NCI-H748 treated with DMSO at 0.1 percent for 48 hours (cell line): Measurements from ENCODE around the gene CPE.

Experiments
- DNase-seq: peaks from one replicate; lab custom pipeline; 2025; lab: John Stamatoyannopoulos, UW

CPE gene

DNA sequence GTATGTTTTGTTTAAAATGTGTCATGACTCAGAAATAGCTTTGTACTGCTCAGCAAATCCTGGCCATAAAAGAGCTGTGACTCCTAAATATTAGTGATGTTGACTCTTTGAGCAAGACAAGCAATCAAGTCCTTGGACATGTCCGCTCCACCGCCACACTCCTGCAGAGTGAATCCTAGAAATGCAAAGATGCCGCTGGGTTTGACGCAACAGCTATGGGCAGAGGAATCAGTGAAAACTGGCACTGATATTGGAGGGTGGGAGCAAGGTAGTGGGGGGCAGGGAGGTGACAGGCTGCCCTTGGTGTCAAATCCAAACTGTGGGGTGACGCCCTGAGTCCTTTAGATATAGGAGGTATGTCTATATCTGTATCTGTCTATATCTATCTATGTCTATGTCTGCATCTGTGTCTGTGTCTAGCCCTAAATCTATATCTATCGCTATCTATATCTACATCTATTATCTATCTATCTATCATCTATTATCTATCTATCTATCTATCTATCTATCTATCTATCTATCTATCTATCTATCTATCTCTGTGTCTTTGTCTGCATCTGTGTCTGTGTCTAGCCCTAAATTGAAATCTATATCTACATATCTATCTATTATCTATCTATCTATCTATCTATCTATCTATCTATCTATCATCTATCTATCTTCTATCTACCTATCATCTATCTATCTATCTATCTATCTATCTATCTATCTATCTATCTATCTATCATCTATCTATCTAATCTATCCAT, 129.7 kb downstream of the CPE start:
- DNase-seq, result no peak

DNA sequence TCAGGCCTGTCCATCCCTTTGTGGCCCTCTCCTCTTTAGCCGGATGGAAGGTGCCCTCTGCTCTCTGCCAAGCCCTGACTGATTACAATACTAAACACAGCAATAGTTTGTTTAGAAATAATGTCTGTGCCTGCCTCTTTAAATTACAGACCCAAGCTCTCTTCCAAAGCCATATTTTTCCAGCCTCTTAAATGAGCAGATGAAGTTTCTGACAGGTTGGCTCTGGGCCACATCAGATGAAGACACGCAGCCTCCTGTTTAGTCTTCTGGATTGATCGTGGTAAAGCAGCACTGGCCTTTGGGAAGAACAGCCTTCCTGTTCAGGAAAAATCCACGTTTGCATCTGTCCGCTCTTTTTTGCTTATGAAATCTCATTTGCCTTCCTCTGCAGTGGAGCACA, 133.6 kb downstream of the CPE start:
- DNase-seq, result no peak

DNA sequence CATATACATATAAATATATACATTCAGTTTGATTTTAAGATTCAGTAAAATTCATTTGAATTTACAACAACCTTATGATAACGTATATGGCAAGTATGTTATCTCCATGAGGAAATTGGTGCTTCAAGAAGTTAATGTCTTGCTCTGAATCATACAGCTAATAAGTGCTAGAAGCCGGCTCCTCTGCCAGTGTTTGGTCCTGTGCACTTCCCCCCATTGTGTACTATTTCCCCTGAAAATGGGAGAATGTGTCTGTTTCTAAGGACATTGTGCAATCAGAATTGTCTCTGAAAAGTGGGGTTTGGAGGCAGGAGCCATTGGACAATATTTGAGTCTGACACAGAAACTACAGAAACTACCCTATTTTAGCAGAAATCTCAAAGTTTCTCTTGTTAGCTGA, 135.9 kb downstream of the CPE start:
- no peak for DNase-seq

DNA sequence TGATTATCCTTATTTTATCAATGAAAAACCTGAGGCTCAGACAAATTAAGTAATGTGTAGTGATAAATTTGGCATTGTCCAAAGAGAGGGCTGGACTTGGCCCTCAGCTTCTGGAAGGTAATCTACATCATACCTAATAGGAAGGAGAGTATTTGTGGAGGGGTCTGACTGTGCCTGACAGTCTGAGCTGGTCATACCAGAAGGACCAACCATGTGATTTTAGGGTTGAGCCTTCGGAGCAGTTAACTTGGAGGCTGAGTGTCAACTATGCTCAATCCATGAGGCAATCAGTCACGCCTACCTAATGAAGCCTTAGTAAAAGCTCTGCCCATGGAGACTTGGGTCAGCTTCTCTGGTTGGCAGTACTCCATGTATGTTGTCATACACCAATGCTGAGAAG, 136.4 kb downstream of the CPE start:
- no peak for DNase-seq

DNA sequence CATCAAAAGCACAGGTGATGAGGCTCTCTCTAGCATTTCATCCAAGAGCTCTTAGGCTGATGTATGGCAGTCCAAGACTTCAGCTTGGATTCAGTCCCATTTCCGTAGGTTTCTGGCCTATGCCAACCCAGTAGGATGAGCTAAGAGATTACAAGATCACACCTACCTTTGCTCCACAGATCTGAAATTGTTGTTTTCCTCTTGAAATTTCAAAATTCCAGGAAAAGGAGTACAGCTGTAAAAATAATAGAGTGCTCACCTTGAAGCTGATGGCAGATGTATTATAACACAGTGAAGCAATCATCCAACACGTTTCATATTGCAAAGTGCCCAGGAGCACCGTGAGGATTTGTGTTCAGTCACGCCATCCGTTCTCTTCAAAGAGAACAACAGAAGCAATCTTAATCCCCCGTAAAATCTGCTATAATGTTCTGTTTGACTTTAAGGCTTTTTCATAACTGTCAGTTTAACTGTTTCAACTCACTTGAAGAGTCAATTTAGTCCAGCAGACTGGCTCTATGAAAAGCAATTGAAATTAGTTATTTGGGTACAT, 137.5 kb downstream of the CPE start:
- DNase-seq, result no peak

DNA sequence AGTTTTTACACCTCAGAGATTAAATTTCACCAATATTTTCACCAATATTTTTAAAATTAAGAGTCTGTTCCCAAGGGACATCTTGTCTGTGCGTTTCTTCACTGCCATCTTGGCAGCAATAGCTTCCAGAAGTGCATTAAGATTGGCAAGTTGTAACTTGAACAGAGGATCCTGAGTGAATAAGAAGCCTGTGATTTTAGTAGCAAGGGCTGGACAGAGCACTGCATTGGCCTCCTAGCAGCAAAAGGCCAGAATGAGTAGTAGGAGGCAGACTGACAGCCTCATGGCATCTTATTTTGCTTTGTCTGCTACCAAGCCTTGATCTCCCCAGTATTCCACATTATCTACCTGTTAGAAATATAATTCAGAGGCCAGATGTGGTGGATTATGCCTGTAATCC, 138.4 kb downstream of the CPE start:
- no peak for DNase-seq

DNA sequence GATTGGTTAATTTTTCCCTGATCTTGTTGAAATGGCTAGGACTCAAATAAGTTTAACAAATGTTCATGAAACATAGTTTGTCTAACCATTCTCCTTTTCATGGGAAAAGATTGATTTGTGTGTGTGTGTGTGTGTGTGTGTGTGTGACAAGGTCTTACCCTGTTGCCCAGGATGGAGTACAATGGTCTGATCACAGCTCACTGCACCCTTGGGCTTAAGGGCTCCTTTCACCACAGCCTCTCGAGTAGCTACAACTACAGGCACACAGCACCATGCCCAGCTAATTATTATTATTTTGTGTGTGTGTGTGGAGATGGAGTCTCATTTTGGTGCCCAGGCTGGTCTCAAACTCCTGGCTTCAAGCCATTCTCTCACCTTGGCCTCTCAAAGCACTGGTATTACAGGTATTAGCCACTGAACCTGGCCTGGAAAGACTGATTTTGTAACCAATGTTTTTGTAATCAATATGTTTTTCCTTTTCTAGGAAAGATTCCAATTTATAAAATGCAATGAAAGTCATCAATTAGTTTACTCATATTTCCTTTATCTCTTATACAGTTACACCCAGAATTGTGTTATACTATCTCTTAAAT, 139.3 kb downstream of the CPE start:
- no peak for DNase-seq

DNA sequence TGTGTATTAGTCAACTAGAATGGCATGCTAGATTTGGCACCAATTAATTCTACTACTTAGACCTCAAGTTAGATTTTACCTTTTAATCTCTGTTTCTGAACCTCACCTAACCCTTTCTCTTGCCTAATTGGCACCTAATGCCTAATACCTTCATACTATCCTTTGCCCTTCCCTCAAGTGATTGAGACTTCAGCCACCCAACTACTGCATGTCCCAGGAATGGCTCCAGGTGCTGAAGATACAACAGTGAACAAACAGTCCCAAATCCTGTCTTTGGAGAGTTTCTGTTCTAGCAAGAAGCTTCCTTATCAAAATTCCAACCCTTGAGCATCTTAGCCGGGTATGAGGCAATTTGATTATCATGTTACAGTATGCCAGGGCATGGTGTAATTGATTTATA, 139.9 kb downstream of the CPE start:
- DNase-seq, result no peak

DNA sequence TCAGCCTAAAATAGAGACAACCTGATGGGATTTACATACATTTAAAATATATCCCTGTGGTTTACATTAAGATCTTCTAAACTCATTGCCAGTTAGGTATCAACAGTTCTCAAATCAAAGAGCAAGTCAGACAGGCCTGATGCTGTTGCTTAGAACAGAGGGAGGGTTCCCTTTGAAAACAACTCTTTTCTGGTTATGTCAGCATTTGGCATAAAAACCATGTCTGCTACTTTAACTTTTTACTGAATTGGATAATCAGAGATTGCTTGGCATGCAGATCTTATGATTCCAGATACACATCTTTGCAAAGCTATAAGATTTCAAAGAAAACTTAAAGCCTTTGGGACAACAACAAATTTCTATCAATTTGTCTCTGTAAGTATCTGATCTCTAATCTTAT, 140.8 kb downstream of the CPE start:
- DNase-seq, result no peak

DNA sequence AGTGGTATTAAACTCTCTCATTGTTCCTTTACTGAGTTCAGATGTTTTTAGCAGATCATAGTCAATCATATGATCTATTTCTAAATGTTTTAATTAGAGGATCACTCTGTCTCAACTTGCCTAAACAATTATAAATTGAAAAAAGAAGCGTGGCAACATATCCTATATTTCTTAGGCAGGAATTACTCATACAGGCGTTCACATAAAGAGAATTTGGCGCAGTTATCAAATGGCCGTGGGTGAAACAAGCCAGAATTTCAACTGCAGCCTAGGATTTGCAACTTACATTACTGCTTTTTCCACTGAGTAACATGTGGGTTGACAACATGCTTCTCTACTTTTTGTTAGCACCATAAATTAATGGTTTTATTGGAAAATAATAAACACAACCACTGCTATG, 141.3 kb downstream of the CPE start:
- no peak for DNase-seq

DNA sequence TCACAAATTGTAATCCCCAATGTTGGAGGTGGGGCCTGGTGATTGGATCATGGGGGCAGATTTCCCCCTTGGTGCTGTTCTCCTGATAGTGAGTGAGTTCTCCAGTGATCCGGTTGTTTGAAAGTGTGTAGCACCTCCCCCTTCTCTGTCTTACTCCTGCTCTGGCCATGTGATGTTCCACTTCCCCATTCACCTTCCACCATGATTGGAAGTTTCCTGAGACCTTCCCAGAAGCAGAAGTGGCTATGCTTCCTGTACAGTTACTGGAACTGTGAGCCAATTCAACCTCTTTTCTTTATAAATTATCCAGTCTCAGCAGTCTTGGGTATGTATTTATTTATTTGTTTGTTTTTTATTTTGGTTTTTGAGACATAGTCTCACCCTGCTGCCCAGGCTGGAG, 143.2 kb downstream of the CPE start:
- no peak for DNase-seq

DNA sequence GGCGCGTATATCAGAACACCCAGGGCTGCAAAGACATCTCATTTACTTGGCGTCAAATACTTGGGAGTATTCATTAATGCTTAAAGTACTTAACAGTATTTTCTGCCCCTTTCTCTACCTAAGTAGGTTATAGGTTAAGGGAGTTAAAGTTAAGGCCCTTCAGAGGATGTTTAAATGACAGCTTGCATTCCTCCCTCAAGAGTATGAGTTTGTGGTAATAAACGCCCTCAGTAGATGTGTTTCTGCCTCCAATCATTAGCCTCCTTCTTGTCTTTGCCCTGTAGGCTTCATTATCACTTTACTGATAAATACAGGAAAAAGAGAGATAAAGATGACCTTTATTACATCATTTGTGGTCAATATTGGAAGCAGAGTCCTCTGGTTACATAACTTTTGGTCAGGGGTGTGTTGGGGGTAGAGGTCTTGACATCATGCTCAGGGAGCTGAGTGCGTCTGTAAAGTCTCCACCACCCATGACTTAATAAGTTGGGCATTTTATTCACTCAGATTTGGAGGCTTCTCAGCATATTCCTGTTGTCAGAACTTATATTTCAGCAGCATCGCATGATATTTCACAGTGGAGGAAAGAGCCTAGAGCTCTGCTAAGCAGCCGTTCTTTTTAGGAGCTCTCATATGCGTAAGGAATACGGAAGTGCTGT, 145.9 kb downstream of the CPE start:
- no peak for DNase-seq

DNA sequence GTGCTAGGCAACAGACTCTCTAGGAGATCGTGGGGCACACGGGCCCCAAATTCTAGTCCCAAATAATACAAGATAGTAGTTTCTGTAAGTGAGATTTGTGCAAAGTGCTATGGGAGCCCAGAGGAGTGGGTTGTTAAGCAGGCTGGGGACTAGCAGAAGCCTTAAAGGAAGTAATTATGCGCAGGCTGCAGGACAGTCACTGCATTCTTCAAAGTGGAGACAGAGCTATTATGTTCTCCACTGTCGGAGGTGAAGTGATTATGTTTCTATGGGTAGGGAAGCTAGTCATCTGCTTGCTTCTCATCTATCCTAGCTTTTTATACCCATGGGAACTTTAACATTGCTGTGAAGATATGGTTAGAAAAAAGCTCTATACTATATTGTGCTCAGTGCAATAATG, 154.2 kb downstream of the CPE start:
- no peak for DNase-seq

DNA sequence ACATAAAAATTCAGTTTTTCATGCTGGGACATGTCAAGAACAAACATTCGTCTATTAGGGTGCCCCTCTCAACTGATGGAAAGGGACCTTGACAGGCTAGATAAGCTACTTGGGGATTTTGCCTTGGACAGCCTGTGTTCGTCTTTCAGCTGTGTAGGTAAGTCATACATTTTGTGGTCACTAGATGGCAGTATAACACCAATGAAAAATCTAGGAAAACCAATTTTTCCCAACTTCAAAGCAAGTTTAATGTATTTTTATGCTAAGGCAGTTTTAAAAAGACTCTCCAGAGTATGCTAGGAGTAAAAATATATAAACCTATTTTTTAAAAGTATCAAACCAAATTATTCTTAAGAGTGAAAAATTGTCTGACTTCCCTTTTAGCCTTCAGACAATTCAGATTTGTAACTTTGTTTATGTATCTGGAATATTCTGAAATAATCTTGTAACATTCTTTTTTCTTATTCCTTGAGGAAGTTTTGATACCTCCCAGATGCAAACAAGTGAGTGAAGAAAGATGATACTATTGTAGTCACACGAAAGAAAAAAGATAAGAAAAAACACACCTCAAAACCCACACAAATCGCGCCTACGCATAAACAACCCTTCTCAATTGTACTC, 158.3 kb downstream of the CPE start:
- peak; percentile 60 for DNase-seq

DNA sequence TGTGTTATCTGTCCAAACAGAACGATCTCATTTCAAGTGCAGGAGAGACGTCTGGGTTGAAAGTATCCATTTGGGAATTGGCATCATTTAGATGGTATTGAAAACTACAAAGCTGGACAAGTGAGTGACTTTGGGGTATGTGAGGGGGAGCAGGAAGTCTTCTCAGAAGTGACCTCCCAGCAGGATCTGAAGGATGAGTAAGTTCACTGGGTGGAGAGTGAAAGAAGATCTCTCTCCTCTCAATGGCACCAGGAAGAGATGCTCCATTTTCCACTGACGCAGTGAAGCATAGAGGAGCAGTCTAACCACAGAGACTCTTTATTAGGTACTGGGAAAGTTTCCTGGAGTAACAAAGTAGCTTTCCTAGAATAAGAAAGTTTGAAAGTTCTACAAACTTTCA, 161.0 kb downstream of the CPE start:
- no peak for DNase-seq

DNA sequence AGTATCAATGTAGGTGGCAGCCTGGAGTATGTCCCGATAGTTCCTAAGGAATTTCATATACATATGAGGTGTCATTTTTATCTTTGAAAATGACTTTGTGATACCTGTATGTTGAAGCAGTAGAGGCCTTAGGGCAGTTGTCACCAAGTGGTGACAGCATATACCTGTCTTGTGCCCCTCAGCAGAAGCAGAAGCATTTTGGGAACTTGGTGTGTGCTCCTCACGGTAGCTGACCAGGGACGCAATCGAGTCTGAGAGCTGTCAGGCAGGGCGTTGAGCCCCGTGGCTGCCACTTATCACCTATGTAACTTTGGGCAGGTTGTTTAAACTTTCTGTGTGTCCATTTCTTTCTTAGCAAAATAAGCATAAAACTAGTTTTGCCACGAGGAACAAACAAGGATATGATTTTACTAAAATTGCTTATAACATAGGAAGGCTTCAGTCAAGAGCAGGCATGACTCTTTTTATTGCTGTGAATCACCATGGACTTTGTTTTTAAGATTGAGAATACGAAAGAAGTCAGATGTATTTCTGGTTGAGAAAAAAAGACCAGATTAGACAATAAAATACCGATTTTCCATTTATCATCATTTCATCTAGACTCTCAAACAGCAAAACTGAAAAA, 161.5 kb downstream of the CPE start:
- DNase-seq, result no peak

DNA sequence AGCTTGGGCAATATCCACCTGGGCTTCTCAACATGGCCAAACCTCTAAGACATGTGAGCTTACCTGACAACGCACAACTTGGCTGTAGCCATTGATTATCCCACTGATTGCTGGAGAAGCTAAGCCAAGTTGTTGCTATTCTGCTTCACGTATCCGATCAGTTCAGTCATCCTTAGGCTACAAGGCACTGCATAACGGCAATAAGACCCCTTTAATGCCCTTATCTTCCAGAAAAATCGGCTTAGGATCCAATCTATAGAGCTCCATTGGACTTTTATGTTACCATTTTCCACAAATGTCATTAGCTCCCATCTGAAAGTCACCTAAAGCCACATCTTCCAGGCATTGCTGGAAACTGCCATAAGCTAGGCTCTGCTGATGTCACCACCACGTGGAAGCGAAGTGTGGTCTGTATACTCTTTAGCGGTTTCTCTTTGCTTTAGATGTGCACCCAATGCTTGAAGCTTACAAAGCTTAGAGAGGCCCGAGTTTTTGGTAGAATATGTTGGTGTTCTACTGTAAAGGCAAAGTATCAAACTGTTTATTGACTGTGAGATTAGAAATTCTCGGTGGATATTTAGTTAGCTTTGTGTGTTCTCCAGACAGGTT, 163.1 kb downstream of the CPE start:
- no peak for DNase-seq

DNA sequence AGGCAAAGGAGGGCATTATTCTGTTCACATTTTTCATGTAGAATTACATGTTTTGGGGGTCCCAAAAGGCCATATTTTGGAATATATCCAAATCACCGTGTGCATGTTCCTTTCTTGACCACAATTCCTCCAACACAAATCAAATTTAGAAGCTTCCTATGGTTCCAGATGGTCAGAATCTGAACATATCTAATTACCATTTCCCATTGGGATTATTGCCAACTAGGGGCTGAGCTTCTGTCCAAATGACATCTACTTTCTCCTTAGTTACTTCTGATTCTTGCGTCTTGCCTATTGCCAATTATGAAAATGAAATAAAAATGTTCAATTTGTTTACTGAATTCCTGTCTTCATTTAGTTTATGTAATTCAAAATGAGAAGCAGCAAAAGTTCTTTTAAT, 163.7 kb downstream of the CPE start:
- DNase-seq, result no peak
